ENCODE measurements around the gene TCP11.

Gene TCP11

DNA sequence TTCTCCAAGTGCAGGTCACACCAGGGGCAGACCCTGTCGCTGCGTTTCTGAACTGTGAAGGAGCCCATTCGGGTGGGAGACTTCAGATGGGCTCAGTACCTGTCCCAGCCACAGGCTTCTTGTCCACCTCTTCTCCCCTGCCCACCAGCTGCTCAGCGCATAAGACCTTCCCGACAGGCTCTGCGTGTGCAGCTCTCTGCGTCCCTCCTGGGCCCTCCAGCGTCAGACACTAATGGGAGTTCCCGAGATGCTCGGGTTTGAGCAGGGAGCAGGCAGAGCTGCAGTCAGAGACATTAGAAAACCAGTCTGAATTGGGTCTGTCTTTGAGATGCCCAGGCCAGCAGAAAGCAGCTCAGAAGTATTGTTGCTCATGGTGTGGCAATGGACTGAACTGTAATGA, 50.4 kb downstream of the TCP11 start:
- no peak for DNase-seq

DNA sequence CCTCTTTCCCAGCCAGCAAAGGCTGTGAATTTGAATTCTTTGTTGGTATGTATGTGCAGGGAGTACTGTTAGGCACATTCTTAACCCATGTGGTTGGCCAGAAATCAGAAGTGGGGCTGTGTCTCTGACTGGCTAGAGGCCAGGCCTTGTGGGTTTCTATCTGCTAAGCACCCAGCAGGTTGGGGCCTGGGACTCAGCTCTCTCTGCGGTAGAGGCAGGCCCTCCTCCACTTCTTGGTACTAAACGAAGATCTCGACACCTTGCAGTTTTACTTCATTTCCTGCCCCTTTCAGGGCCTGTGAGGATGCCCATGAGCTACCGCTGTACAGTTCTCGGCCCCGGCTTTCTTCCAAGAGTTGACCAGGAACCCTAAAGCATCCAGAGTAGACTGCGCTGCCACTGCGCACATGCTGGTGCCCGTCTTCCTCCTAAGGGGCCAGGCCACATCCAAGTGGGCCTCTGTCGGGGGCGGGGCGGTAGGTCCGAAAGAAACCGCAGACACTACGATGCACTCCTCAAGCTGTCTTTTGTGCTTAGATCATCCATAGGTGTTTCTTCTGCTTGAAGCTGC, 51.1 kb downstream of the TCP11 start:
- no peak for DNase-seq

DNA sequence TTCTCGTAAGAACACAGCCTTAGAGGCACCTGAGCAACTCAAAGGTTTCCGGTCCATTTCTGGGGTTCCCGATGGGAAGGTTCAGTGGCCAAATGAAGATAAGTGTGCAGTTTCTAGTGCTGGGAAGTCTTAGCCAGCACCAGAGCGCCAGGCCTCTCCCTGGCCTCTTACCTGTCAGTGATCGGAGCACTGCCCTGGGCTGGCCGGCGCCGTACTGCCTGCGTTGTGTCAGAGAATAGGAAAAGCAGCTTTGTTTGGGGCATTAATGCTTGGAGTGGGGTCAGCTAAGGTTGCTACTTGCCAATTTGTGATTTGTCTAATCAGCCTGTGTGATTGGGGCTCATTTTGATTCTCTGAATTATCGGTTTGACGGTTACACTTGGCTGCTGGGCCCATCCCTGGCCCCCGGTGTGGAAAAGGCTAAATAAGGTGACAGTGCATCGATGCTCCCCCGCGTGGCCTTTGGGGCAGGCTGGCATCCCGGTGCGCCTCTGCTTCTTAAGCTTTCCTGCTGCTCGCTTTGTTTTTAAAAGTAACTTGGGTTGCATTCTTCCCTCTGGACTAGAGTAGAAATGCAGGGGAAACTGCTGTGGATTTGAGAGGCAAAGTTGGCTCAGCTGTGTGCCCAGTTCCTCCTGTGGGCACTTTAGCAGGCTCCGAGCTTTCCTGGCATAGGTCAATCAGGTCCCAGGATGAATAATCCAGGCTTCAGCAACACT, 51.8 kb downstream of the TCP11 start:
- DNase-seq: no peak

DNA sequence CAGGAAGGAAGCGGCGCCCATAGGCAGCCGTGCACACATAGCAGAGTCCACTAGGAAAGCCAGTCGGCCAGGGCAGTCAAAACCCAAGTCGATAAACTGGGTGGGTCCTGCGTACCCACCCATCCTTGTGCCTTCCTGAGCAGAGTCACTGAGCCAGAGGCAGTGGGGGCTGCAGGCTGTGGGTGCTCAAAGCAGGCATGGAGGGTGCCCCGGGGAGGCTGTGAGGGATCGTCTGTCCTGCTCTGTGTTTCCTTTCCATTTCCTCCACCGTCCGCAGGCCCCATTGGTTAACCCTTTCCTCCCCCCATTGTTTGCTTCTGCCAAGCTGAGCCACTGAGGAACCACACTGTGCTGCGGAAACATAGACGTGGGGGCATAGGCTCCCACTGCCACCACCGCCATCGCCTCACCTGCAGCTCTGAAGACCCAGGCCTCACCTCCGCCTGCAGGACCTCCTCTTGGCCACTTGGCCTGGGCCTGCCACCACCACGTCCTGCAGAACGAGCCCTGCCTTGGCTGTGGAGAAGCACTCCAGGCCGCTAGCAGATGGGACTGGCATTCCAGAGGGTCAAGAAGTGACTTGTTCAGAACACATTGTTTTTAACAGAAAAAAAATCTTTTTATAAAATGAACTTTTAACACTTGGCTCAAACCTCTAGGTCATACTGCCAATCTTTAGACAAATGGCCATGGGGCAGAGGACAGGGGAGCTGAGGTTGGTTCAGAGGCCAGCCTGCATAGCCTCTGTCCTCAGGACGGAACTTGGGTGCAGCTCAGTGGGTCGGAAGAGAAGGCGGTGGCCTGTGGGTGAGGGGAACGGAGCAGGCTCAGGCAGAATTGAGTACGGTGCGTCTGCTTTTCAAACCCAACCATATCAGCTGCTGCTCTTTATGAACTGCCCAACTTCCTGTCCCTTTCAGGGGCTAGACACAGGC, 52.6 kb downstream of the TCP11 start:
- no peak for DNase-seq

DNA sequence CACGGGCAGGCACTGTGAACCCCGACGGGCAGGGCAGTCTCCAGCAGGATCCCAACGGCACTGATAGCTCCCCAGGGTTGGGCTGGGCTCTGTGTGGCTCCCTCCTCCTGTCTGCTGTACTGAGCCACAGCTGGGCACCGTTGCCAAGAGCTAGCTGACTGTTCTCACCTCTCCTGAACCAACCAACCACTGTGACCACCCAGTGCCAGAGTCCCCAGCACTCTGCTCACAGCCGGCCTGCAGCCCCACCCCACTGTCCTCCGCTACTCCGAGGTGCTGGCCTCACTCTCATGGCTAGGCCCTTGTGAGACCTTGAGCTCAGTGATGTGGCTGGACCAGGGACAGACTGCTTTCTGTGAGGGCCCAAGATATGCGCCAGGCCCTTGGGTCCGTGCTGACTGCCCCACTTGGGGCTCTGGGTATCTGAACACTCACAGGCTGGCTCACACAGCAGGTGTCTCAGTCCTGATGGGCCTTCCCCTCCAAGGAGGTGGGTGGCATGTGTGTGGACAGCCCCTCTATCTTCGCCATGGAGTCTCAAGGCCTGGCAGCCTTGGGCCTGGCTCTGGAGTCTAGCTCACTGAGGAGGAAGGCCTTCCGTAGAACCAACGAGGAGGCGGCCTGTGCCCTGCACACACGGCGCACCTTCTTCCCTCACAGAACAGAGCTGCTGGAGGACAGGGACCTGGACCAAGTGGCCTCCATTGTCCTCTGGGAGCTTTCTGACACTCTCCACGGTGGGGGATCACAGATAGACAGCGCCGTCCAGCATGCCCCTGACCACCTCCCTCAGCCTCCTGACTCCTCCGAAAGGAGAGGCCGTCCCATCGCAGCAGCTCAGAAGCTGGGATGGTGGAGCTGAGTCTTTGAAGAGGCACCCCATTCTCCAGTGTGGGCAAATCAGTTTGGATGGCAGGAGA, 53.5 kb downstream of the TCP11 start:
- no peak for DNase-seq

DNA sequence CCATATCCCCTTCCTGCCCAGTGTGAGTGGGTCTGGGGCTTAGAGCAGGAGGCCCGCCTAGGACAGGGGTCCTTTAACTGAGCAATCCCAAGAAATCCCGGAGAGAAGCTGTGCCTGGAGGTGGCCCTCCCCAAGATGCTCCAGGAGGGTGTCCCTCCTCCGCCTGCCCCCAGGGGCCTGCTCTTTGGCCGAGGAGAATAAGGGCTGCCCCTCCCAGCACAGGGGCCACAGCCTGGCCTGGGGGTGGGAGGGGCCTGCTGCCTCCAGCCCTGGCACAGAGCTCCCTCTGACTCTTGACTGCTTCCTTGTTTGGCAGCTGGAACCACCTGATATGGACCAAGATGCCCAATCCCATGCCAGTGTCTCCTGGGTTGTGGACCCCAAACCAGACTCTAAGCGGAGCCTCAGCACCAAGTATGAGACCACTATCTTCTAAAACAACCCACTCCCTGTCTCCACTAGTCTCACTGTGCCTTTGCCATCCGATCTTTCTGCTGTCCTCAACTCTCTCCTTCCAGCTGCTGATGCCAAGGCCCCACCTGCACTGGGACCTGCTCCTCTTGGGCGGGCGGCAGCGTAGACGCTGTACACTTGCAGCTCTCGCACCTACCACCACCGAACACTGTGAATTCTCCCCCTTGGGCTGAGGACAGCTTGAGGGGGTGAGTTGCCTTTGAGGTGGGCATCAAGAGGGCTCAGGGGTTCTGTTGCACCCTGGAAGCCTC, 54.3 kb downstream of the TCP11 start:
- DNase-seq: no peak

DNA sequence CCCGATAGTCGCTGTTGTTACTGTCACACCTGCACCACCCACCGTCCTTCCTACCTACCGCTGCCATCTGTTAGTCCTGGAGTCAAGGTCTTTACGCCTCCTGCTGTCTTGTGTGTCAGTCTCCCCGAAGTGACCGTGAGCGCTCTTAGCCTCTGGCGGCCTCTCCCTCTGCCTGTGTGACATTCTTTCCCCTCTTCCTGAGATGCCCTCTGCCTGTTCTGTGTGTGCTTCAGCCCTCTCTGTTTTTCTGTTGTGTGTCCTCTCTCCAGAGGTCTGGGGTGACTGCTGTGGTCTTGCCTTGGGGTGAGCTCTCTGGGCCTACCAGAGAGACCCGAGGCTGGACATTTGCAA, 54.9 kb downstream of the TCP11 start:
- no peak for DNase-seq

DNA sequence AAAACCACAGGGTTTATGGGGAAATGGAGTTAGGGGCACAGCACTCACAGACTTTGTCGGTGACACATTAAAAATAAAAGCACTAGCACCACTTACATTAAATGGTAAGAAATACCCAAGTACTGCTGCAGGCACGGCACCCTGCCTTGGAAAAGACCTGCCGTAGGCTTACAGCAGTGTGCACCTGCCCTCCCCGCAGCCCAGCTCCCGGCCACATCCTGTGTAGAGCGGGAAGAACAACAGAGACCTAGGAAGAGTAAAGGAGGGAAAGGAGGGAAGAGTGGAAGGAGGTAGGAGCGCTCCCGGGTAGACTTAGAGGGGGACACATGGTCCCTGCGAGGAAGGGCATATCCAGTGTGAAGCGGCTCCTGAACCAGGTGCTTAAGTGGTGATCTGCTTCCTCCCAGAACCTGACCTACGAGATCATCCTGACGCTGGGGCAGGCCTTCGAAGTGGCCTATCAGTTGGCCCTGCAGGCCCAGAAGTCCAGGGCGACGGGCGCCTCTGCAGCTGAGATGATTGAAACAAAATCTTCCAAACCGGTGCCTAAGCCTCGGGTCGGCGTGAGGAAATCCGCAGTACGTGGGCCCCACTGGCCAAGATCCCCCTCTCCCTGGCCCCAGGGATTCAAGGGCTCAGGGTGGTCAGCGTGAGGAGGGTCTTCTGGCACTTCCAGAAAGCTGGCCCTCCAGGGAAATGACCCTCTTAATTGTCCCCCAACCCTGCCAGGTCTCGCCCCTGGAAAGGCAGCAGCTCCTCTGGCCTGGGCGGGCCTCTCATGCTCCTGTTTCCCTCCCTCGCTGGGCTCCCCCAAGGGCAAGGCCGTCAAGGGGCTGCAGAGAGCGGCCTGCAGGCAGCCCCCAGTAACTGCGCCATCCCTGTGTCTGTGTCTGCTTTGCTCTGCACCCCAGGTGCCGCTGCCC, 55.5 kb downstream of the TCP11 start:
- DNase-seq: no peak

DNA sequence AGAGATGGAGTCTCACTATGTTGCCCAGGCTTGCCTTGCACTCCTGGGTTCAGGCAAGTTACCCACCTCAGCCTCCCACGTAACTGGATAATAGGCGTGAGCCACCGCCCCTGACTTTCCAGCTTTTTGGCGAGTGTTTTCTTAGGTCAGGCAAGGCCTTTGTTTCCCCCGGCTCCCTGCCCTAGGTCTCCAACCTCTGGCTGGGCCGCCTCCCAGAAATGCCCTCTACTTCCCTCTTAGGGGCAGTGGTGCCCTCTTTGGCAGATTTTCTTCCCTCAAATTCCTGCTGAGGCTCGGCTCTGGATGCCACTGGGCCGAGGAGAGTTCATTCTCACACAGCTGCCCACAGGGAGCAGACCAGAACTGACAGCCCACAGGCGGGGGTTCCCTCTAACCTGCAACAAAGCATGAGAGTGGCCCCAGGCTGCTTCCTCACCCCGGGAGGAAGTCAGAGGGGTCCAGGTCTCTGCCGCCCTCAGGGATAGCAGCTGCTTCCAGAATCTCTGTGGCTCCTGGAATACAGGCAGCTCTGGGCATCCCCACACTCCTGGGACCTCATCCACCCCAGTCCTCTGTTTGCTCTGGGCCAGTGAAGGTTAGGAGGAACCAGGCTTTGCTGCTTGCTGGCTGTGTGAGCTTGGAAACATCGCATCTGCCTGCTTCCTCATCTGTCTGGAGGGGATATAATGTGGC, 56.5 kb downstream of the TCP11 start:
- no peak for DNase-seq

DNA sequence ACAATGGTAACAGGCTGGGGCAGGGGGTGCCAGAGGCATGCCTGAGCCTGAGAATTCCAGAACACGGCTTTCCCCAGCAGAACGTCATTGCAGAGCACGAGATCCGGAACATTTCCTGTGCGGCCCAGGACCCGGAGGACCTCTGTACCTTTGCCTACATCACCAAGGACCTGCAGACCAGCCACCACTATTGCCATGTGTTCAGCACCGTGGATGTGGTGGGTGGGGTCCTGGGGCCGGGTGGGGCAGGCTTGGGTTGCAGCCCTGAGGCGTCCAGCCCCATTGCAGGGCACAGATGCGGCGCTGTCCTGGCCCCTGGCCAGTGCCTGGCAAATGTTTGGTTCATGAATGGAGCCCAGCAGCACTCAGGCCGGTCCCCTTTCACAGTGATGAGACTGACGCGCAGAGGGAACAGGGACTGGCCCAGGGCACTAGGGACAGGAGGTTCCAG, 57.1 kb downstream of the TCP11 start:
- DNase-seq: no peak

DNA sequence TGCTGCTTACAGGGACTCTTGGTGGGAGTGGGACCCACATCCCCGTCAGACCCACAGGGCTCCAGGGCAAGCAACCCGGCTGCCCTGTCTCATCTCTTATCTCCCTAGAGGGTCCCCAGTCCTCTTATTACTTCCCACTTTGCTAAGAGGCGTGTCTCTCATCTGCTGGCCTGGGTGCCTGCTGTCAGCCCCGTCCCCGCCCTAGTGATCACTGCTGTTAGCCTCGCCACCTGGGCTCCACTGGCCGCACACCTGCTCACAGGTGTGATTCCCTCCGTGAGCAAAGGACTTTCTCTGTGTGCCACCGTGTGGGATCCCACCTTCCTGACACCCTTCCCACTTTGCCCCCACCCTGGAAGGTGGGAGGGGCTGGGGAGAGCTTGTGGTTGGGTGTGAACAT, 57.6 kb downstream of the TCP11 start:
- DNase-seq: no peak

DNA sequence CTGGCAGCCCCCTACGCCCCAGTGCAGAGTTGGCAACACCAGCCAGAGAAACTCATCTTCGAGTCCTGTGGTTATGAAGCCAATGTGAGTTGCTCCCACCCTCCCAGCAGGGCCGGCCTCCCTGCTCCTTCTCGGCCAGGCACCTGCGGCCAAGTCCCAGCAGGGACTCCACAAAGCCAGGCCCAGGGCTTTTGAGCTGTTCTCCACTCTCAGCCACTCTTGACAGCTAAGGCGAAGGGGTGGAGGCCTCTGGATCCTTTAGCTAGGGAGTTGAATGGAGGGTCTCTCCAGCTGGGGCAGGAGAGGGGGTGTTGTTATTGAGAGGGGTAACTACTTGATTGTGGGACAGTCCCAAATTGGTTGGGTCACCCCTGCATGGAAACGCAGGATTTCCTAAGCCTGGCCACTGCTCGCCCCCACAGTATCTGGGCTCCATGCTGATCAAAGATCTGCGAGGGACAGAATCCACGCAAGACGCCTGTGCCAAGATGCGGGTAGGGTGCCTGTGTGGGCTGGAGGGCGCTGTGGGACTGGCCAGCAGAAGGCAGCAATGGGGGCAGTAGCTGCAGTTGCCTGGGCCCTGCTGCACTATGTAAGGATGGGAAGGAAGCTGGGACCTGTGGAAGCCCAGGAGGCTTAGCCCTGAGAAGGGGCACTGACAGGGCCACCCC, 58.3 kb downstream of the TCP11 start:
- DNase-seq: no peak

DNA sequence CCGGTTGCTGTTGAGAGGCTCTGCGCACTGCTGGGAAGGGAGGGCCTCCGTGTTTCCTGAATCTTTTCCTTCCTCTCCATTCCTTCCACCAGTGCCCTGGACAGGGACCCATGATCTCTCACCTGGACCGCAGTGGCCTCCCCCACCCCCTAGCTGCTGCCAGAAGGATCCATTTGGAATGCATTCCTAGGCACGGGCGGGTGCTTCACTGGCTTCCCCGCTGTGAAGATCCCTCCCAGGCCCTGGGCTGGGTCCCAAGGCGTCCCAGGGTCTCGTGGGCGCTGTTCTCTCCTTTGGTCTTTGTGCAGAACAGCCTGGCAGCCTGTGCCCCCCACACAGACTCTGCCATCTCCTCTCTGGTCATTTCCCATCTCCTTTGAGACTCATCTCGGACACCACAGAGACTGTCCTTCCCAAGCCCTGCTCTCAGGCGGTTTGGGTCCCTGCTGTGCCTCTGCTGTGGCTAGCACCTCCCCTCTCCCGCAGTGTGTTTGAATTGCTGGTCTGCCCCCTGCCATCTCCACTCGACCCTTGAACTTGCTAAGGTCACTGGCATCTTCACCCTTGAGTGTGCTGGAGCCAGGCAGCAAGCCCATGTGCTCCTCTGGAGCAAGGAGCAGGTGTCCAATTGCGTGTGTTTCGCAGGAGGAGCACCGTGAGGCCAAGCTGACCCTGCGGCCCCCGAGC, 59.0 kb downstream of the TCP11 start:
- no peak for DNase-seq

DNA sequence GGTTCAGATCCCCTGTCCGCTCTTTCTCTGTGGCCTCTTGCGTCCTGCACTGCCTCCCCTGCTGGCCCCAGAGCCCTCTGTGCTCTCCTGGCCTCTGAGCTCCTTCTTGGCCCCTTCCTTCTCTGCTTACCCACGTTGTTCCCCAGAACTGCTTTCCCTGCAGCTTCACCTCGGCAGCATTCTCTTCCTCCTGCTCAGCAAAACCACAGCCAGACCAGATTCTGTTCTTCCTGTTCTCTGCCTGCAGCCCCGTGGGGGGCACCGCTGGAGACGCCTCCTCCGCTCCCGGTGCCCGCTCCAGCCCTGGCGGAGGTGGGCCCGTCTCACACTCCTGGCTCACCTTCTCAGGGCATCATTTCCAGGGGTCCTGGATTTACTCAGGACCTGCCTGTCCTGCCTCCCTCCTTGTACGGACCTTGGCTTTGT, 59.7 kb downstream of the TCP11 start:
- DNase-seq: no peak

DNA sequence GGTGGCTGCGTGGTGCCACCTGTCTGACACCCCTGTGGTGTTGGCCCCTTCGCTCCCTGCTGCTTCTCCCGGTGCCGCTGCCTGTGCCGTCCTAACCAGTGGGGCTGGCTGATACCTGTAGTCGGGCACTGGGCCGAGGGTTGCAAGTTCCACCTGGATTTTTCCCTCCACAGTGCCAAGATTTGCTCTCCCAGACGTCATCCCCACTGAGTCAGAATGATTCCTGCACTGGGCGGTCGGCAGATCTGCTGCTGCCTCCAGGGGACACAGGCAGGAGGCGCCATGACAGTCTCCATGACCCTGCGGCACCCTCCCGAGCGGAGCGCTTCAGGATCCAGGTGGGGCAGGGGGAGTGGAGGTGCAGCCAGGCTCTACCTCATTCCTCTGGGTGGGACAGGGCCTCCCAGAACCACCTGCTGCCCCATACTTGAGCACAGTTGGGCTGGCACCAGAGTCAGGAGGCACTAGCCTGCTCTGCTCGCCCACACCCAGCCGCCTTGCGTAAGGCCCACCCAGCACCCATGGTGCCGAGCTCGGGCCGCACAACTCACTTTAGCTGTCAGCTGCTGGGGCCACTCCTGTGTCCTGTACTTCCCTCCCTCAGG, 60.2 kb downstream of the TCP11 start:
- DNase-seq: no peak

DNA sequence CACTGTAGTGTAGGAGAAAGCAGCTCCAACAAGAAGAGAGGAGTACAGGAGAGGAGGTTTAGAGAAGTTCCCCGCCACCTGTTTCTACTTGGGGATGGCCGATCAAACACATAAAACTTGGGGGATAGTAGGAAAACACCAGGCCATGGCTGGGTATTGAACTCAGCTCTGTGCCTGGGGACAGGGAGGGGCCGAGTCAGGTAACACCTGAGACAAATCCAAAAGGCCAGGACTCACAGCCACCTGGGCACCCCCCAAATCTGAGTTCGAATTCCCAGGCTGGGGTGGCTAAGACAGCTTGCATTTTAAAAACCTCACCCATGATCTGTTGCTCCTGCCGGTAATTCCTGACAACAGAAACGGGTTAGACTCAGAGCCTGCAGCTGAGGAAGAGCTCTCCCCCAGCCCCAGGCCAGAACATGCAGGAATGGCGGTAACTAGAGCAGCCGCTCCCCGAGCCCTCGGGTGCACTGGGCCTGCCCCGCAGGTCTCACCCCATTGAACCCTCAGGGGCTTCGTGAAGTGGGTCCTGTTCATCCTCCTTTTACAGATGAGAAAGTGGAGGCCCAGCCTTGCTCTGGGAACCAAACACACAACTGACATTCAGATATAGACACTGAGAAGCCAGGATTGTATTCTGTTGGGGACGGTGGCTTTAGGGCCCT, 61.0 kb downstream of the TCP11 start:
- no peak for DNase-seq

DNA sequence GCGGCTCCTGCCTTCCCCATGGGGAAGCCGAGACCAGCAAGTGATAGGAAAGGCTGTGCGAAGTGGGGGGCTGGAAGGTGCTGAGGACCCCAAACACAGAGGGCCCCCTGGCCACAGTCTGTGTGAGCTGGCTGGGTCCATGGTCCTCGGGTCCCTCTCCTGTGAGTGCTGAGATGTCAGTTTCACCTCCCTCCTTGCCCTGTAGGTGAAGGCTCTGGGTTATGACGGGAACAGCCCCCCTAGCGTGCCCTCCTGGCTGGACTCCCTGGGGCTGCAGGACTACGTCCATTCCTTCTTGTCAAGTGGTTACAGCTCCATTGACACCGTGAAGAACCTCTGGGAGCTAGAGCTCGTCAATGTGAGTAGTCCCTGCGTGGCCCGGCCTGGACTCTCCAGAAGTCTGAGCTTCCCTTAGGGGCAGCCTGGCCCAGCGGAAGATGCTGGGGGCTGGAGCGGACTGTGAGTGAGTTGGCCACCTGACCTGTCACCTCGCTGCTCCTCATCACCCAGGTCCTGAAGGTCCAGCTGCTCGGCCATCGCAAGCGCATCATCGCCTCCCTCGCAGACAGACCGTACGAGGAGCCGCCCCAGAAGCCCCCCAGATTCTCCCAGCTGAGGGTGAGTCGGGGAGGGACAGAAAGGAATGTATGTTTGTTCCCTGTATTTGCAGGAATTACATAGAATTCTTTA, 61.7 kb downstream of the TCP11 start:
- DNase-seq: no peak
